KMS-11 (cell line): ENCODE data around the gene C4orf17.
"Not testable (repeated sequence)": the region's sequence is repeated elsewhere in the genome, so short reads cannot be mapped to it uniquely, and the experiment has no call there.

Experiments
- H2AFZ ChIP-seq: fragments of 200-600 bp; sonication (generic); 2 replicates; pipeline ENCODE4 v1.6.1; 2016; ENCODE audit warnings: antibody characterized with exemption, mixed run types, low read depth
- H3K27ac ChIP-seq: fragments of 200-600 bp; sonication (generic); 2 replicates; pipeline ENCODE4 v1.6.1; 2016; ENCODE audit warnings: mild to moderate bottlenecking, mixed run types
- H3K27me3 ChIP-seq: fragments of 200-600 bp; sonication (generic); 2 replicates; pipeline ENCODE4 v1.6.1; 2017; ENCODE audit warnings: mild to moderate bottlenecking, low read depth, mixed run types, moderate library complexity; ENCODE audit not compliant: insufficient read depth
- H3K36me3 ChIP-seq: fragments of 200-600 bp; sonication (generic); 2 replicates; pipeline ENCODE4 v1.6.1; 2017; ENCODE audit warnings: mild to moderate bottlenecking, mixed run types; ENCODE audit not compliant: insufficient read depth
- H3K4me1 ChIP-seq: fragments of 200-600 bp; sonication (generic); 2 replicates; pipeline ENCODE4 v1.6.1; 2016; ENCODE audit warnings: mild to moderate bottlenecking, low read depth, mixed run types; ENCODE audit not compliant: poor library complexity, severe bottlenecking
- H3K4me2 ChIP-seq: fragments of 200-600 bp; sonication (generic); 2 replicates; pipeline ENCODE4 v1.7.0; 2016; ENCODE audit warnings: mild to moderate bottlenecking, mixed run types
- H3K4me3 ChIP-seq: fragments of 200-600 bp; sonication (generic); IDR thresholded peaks from 2 replicates; pipeline ENCODE4 v1.6.1; 2017; ENCODE audit warnings: low read depth, low read length, mixed read lengths; ENCODE audit not compliant: insufficient read depth
- H3K79me2 ChIP-seq: fragments of 200-600 bp; sonication (generic); 2 replicates; pipeline ENCODE4 v1.6.1; 2016; ENCODE audit warnings: low read depth, mixed run types; ENCODE audit not compliant: insufficient read depth
- H3K9ac ChIP-seq: fragments of 200-600 bp; sonication (generic); 2 replicates; pipeline ENCODE4 v1.6.1; 2016; ENCODE audit warnings: mild to moderate bottlenecking, mixed run types
- H4K20me1 ChIP-seq: fragments of 200-600 bp; sonication (generic); 2 replicates; pipeline ENCODE4 v1.6.1; 2016; ENCODE audit warnings: mild to moderate bottlenecking, mixed run types; ENCODE audit not compliant: insufficient read depth
- CTCF ChIP-seq: fragments of 200-600 bp; sonication (generic); conservative IDR thresholded peaks from 2 replicates; pipeline ENCODE4 v1.6.1; 2017; ENCODE audit warnings: low read depth, mild to moderate bottlenecking, antibody characterized with exemption, low read length, moderate library complexity, mixed read lengths

Gene C4orf17

GRCh38 chr4:99529228-99529627, 18.4 kb downstream of the C4orf17 start:
- TF ChIP-seq CTCF = no peak
- no peaks in the 10 kb centered on the region for H3K79me2 ChIP-seq
- no peaks in the 10 kb centered on the region for H4K20me1 ChIP-seq

DNA sequence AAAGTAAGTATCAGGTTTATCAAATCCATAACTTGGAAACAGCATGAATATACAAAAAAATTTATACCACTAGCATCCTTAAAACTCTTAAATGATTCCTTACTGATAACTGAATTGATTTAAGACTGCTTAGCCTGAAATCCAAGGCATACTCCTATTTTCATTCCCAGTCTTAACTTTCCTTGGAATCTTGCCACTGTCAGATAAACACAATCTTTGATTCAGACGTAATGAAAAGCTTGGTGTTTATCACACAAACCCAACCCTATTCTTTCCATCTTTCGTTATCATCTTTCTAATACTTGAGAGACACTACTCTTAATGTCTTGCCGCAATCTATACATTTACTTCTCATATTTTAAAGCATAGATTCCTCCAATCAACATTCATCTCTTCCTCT, 19.1 kb downstream of the C4orf17 start:
- no peaks in the 10 kb centered on the region for H3K4me1 ChIP-seq
- H3K27ac ChIP-seq = no peak overlapping the region
- H3K27me3 ChIP-seq = no peaks in the 10 kb centered on the region
- no peak overlapping the region for H3K9ac ChIP-seq
- H2AFZ ChIP-seq = no peak overlapping the region
- no peaks in the 10 kb centered on the region for H3K79me2 ChIP-seq
- TF ChIP-seq CTCF = no peak
- H3K4me3 ChIP-seq = no peak overlapping the region
- H3K36me3 ChIP-seq = no peaks in the 10 kb centered on the region
- no peak overlapping the region for H3K4me2 ChIP-seq
- H4K20me1 ChIP-seq = no peaks in the 10 kb centered on the region

More at GRCh38 chr4:99529228-99529627, 18.4 kb downstream of the C4orf17 start:
- H3K36me3 ChIP-seq = no peaks in the 10 kb centered on the region
- no peaks in the 10 kb centered on the region for H3K4me1 ChIP-seq
- no peak overlapping the region for H3K4me2 ChIP-seq
- H3K9ac ChIP-seq = no peak overlapping the region
- no peak overlapping the region for H2AFZ ChIP-seq
- H3K4me3 ChIP-seq = no peak overlapping the region
- no peaks in the 10 kb centered on the region for H3K27me3 ChIP-seq
- no peak overlapping the region for H3K27ac ChIP-seq

DNA sequence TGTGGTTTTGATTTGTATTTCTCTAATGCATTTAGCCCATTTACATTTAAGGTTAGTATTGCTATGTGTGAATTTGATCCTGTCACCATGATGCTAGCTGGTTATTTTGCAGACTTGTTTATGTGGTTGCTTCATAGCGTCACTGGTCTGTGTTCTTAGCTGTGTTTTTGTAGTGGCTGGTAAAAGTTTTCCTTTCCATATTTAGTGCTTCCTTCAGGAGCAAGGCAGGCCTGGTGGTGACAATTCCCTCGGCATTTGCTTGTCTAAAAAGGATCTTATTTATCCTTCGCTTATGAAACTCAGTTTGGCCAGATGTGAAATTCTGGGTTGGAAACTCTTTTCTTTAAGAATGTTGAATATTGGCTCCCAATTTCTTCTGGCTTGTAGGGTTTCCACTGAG, 23.9 kb downstream of the C4orf17 start:
- not testable (repeated sequence) for H3K4me2 ChIP-seq, H3K4me3 ChIP-seq, H3K27me3 ChIP-seq, H4K20me1 ChIP-seq, H3K27ac ChIP-seq, H3K9ac ChIP-seq, H3K4me1 ChIP-seq, H3K79me2 ChIP-seq, H2AFZ ChIP-seq, H3K36me3 ChIP-seq

DNA sequence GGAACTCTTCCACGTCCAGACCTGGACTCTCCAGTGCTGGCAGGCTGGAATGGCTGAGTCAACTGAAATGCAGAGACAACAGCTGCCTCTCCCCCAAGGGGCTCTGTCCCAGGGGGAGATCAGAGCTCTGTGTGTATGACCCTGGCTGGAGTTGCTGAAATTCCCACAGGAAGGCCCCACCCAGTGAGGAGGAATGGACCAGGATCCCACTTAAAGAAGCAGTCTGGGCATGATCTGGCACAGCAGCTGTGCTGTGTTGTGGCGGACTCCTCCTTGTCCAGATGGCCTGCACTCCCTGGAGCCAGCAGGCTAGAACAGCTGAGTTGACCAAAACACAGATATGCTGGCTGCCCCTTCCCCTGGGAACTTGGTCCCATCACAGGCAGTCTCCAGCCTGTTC, 25.4 kb downstream of the C4orf17 start:
- Histone ChIP-seq H3K4me3 (no peak overlapping the region), H3K4me2 (no peak overlapping the region), H3K27me3 (no peaks in the 10 kb centered on the region), H4K20me1 (no peaks in the 10 kb centered on the region), H3K36me3 (no peaks in the 10 kb centered on the region), H3K27ac (no peak overlapping the region), H3K79me2 (no peaks in the 10 kb centered on the region), H3K4me1 (no peaks in the 10 kb centered on the region), H3K9ac (no peak overlapping the region), H2AFZ (no peak overlapping the region)
- no peak for TF ChIP-seq CTCF

GRCh38 chr4:99536848-99537247, 26.0 kb downstream of the C4orf17 start:
- no peaks in the 10 kb centered on the region for H3K79me2 ChIP-seq
- H2AFZ ChIP-seq = no peak overlapping the region
- no peak for TF ChIP-seq CTCF
- no peak overlapping the region for H3K27ac ChIP-seq
- H3K36me3 ChIP-seq = no peaks in the 10 kb centered on the region
- no peak overlapping the region for H3K4me3 ChIP-seq
- H3K4me1 ChIP-seq = no peaks in the 10 kb centered on the region
- no peak overlapping the region for H3K4me2 ChIP-seq
- H4K20me1 ChIP-seq = no peaks in the 10 kb centered on the region
- no peak overlapping the region for H3K9ac ChIP-seq
- H3K27me3 ChIP-seq = no peaks in the 10 kb centered on the region
